Measurements from ENCODE around the gene ATP4A.
A peak's percentile ranks its signal among the peaks of the same experiment; 100 is the strongest.

ATP4A gene

GRCh38 chr19:35565016-35565856 lies 1.8 kb upstream of the ATP4A start:
- no peak for DNase-seq

DNA sequence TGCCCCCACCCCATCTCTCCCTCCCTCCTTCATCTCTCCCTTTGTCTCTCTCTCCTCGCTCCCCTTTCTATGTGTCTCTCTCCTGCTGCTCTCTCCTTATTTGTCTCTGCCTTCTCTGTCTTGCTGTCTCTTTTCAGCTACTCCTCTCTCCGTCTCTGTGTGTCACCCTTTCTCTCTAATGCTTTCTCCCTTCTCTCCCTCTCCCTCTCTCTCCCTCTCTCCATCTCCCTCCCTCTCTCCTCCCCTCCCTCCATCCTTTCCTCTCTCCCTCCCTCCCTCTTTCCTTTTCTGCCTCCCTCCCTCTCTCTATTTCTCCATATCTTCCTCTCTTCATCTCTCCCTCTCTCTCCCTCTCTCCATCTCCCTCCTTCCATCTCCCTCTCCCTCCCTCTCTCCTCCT lies 682 bp downstream of the ATP4A start:
- DNase-seq, result no peak

DNA sequence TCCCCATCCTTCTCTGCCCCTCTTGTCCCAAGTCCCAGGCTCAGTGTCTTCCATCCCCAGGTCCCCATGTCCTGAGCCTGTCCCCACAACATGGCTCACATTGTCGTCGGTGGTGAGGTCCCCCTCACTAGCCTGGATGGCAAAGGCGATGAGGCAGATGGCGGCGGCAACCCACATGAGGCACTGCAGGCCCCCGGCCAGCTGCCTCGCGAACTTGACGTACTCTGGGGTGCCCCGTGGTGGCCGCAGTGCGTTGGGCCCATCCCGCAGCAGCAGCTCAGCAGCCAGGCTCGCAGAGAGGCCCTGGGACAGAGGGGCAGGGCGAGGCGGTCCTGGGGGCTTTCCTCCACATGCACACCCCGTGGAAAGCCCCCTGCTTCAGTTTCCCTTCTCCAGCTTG lies 1.1 kb downstream of the ATP4A start:
- DNase-seq, result no peak

GRCh38 chr19:35561436-35561835 lies 2.0 kb downstream of the ATP4A start:
- DNase-seq, result no peak

DNA sequence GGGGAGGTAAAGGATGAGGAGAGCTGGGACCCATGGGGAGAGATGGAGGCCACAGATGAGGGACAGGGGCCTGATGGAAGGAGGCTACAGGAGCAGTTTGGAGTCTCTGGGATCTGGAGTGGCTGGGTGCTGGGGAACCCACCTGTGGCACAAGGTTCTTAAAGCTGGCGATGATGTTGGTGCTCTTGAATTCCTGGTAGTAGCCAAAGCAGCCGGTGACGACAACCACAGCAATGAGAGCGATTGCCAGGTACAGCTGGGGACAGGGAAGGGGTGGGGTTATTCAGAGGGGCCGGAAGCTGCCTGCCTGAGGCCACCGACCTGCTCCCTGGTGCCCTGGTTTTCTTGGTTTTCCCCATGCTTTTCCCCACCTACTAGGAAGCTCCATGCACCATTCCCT lies 2.8 kb downstream of the ATP4A start:
- no peak for DNase-seq

GRCh38 chr19:35560271-35560670 lies 3.2 kb downstream of the ATP4A start:
- DNase-seq, result no peak

DNA sequence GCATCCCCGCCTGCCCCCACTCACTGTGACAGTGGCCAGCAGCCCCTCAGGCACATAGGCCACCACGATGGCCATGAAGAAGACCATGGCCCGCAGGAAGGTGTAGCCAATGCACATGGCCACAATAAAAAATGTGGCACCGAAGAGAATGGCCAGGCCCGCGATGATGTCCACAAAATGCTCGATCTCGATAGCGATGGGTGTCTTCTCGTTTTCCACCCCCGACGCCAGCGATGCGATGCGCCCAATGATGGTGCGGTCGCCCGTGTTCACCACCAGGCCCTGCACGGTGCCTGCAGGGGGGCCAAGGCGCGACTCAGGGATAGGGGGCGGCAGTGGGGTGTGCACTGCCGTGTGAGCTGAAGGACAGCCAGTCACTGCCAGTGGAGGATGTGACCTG lies 3.7 kb downstream of the ATP4A start:
- DNase-seq, result no peak

DNA sequence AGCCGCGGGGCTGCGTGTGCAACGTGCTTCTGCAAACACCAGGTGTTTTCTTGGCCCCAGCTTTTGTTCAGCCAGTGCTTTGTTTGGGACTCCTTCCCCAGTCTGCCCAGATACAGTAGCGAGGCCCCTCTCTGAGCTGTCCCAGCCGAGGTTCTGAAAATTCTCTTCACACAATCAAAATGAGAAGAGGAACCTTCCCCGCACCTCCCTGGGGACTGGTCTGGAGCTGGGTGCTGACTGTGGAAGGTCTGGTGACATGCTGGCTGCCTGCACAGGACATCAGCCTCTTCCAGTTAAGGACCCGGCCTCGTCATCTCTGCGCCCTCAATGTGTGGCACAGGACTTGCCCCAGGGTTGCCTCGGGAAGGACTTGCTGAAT lies 4.2 kb downstream of the ATP4A start:
- no peak for DNase-seq

- DNase-seq, result no peak
Observed at GRCh38 chr19:35558400-35559280, 4.8 kb downstream of the ATP4A start.

GRCh38 chr19:35557539-35558399 lies 5.7 kb downstream of the ATP4A start:
- peak; percentile 13 for DNase-seq

DNA sequence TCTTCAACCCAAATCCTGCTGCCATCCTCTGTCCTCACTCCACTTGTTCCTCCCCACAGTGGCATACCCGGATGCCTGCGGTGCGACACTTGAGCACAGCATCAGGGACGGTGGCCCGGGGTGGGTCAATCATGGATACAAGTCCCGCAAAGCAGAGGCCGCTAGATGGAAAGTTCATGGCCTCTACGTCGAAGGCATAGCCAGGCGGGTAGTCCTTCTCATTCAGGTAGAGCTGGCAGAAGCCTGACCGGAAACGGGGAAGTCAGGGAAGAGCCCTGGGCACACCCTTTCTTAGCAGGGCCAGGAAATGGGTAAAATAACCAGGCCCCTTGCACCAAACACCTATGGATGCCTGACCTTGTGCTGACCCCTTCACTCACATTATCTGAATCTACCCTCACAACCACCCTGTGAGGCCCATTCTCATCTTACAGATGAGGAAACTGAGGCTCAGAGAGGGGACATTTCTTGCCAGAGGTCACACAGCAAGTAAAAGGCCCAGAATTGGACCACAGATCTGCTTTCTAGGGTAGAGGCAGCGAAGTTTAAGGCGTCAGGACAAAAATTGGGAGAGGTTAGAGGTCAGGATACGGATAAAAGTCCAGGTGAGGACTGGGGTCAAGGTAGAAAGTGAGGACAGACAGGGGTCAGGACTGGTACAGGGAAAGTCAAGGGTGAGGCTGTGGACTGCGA lies 6.5 kb downstream of the ATP4A start:
- no peak for DNase-seq

DNA sequence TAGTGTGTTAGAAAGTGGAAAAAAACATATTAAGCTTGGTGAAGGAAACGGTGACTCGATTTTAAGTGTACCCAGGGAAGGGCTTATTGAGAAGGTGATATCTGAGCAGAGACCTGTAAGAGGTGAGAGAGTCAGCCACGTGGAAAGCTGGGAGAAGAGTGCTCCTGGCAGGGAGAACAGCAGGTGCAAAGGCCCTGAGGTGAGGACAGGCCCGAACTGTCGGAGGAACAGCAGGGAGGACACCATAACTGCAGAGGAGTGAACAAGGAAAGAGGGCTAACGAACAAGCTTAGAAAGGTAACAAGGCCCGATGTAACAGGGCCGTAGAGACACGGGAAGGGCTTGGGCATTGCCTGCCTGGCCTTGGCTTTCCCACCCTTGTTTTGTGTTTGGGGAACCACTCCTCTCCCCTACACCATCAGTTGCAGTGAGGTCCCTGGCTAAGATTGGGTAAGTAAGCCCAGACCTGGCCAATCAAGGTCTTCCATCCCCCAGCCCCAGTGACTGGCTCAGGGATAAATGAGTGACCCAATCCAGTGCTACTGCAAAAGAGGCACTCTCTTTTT lies 7.3 kb downstream of the ATP4A start:
- no peak for DNase-seq

- no peak for DNase-seq
Observed at GRCh38 chr19:35555301-35556005, 8.0 kb downstream of the ATP4A start.

DNA sequence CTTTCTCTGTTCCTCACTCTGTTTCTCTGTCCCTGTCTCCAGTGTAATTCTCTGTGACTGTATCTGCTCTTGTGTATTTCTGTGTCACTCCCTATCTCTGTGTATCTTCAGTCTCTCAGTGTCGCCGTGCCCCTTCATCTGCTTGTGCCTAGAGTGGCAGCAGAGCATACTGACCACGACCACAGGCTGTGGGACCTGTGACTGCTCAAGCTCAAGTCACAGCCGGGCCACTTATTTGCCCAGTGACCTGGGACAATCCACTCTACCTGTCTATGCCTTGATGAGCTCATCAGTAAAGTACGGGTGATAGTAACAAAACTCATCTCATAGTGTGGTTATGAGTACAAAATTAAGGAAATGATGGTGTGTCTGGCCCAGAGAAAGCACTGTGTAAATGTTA lies 9.4 kb downstream of the ATP4A start:
- DNase-seq, result no peak

- no peak for DNase-seq
Observed at GRCh38 chr19:35553385-35554000, 10.0 kb downstream of the ATP4A start.

GRCh38 chr19:35552534-35553384 lies 10.7 kb downstream of the ATP4A start:
- no peak for DNase-seq

- no peak for DNase-seq
Observed at GRCh38 chr19:35551091-35551810, 12.2 kb downstream of the ATP4A start.

DNA sequence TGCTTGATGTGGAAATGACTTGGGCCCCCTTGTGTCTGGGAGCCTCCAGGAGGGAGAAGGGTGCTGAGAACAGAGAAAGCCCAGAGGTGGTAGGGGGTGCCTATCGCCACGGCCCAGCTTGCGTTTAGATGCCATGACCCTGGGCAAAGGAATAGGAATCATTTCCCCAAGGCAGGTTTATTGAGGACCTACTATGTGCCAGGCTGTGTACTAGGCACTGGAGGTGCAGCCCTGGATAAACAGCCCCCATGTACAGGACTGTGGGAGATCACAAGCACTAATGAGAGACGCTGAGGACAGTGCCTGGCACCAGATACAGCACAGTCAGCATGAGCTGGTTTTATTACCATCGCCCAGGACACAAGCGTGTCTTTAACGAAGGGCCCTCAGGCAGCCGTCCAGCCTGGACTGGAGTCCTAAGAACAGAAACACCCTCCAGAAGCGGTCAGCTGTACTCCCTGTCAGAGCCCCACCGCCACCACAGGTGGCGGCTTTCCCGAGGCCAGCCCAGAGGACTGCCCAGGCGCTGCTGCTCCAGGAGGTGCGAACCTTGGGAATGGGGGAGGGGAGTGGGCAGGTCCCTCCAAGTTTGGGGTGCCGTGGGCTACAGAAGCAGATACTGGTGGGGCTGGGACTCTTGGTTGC lies 13.5 kb downstream of the ATP4A start:
- no peak for DNase-seq
